NCI-H146 treated with DMSO at 0.1 percent for 48 hours (cell line): ENCODE data around the gene EIPR1.

Source experiments
- DNase-seq: peaks from one replicate; lab custom pipeline; 2025; ENCODE audit not compliant: unreplicated experiment; lab: John Stamatoyannopoulos, UW

Gene EIPR1

DNA sequence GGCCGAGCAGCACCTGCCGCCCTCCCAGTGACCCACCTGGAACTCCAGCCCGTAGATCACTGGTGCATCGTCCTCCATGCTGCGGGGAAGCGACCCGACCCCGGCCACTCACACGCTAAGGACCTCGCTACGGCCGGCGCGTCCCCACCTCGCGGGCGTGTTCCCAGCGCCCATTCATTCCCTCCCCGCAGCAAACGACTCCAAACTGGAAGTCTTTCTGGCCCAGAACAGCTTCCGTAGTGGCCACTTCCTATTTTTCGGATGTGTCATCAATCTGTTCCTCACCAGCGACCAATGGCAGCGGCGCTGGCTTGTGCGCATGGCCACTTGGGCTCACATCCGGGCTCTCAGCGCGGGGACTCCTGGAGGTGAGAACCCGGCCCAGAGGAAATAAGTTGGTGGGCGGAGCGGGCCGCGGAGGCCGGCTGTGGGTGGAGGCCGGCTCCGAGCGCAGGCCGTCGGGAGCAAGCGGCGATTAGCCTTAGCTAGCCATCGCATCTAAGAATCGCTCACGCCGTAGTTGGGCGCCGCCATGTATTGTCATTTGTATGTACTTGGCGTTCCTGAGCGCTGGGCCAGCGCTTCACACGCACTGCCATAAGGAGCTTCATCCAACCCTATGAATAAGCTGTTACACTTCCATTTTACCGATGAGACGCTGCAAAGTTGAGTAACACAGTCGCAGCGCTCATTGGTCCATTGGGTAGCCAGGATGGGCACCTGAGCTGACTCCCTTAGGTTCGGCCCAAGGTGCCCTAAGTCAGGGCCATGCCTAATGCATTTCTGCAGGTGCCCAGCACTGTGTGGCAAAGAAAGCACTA is at the start of gene EIPR1:
Gene EIPR1, minus strand, starts transcription at position 207 of the 821 bp plus-strand sequence. Its CDS starts 129 bp downstream, at position 78.
- peak; percentile 94 for DNase-seq

DNA sequence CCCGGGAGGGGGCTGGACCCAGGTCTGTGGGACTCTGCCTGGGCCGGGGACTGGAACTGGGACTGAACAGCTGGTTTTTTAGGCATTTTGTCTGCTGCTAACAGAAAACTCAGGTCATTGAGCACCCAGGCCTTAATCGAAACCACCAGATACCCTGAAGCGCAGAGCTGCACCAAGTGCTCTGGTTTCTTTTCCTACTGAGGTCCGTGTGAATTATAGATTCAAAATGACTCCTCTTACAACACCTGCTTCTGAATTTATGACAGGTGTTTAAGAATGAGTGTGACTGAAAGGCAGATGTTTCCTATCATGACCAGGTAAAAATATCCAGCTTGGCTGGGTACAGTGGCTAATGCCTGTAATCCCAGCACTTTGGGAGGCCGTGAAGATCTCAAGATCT is 49.7 kb upstream of the EIPR1 start:
- no peak for DNase-seq

DNA sequence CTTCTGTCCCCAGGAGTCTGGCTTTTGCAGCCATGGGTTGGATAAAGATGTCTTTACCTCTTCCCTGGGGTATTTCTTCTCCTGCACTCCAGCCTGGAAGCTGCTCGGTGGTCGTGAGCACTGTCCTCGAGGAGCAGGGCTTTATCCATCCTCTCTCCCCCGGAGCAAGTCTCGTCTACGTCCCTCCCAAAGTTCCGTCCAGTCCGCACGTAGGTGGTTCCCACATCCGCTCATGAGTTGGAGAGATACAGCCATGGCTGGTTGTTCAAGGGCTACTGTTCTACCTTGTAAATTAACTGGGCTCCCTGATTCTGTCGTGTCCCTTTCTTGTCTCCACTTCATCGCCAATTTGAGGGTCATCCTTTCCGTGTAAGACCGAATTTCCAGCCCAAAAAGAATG is 49.0 kb upstream of the EIPR1 start:
- DNase-seq = no peak

DNA sequence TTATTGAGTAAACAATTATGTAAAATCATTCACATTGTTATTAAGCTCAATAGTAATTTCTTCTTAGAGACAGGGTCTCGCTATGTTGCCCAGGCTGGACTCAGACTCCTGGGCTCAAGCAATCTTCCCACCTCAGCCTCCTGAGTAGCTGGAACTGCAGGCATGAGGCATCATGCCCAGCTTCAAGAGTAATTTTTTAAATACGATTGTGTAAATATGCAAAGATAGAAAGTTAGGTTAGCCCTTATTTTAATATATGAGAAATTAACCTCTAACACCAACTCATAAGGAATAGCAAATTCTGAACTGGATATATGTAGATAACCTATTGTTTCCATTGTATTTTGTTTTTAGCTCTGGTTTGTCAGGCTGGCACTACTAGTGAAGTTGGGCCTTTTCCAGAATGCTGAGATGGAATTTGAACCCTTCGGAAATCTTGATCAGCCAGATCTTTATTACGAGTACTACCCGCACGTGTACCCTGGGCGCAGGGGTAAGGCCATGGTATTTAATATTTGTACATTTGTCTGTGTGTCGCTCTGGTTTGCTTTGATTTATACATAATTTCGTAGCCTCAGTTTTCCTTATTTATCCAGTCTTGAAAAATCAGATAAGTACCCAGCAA is 46.7 kb upstream of the EIPR1 start:
- no peak for DNase-seq

DNA sequence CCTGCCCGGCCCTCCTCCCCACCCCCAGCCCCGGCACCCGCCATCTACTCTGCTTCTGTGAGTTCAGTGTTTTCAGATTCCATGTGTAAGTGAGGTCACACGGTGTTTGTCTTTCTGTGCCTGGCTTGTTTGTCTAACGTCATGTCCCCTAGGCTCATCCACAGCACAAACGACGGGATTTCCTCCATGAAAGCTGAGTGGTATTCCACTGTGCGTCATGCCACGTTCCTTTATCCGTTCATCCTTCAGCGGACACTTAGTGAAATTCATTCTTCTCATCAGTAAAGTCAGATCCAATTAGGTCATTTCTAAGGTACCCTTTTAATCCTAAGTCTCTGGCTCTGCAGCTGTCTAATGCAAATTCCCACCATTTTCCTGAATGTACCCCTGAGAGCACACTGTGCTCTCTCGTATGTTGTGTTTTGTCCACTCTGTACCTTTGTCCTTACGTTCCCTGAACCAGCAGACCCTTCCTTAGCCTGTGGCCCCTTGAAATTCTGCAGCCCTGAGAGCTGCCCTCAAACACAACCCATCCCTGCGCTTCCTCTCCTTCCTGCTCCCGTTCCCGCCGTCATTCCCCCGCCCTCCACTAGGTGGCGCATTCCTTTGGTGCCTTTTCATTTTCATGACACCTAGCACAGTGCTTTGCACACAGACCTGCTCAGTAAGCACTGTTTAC is 46.0 kb upstream of the EIPR1 start:
- DNase-seq = no peak

DNA sequence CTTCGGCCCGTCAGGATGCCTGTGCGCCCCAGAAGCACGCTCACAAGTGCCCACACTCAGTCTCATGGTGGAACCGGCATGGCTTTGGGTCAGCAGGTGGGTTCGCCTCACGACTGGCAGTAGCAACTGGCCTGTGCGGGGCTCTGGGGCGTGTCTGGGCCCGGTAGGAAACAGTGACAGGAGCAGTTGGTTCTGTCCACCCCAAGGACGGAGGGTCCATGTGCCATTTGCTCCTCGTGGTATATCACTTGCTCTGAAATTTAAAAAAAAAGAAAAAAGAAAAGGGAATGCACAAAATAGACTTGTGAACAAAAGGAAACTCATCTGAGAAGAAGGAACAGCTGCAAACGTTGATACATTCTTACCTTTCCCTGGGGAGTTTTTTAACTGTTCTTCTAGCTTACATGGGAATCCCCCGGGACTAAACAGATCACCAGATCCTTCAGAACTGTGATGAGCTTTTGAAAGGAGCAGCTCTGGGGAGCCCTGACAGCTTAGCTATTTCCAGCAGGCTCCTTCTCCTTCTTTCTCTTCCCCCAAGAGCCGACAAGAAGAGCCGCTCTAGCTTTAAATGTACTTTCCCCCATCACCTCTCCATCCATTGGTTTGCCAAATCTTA is 44.7 kb upstream of the EIPR1 start:
- no peak for DNase-seq

DNA sequence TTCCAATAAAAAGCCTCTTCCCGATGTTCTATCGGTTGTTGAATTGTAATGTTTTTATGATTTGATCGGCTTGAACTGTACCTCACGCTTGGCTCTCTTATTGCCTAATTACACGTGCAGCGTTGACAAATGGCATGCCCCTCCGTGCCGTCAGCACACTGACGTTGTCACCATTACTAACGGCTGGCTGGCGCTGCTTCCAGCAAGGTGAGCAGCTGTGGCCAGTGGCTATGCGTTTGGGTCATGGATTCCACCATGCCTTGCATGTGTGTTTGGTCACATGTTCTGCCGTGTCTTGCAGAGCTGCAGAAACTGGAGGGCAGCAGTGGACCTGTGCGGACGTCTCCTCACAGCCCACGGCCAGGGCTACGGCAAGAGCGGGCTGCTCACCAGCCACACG is 44.0 kb upstream of the EIPR1 start:
- no peak for DNase-seq

DNA sequence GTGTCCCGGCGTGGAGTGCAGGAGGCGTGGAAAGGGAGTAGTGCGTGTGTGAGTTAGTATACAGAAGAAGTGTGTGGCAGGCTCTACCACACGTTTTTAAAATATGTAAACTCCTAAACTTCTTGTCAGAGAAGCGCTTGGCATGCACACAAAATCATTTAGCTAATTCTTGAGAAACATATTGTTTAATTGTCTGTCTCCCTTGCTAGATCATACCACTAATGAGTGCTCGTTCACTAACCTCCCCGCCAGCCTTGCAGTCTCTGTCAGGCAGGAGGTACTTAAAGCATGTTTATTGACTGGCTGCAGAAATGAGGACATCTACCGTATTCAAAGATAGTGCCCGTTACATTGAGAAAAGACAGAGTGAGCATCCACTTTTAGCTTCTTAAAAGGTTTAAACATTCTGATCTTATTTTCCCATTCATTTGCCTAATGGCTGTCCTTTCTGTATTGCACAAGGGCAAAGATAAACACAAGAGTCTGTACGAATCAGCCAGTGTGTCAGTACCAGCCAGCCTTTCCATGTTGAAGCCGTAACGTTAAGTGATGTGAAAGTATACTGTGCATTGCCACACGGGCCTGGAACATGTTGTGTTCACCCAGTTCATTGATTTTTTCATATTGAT is 43.3 kb upstream of the EIPR1 start:
- DNase-seq = no peak

DNA sequence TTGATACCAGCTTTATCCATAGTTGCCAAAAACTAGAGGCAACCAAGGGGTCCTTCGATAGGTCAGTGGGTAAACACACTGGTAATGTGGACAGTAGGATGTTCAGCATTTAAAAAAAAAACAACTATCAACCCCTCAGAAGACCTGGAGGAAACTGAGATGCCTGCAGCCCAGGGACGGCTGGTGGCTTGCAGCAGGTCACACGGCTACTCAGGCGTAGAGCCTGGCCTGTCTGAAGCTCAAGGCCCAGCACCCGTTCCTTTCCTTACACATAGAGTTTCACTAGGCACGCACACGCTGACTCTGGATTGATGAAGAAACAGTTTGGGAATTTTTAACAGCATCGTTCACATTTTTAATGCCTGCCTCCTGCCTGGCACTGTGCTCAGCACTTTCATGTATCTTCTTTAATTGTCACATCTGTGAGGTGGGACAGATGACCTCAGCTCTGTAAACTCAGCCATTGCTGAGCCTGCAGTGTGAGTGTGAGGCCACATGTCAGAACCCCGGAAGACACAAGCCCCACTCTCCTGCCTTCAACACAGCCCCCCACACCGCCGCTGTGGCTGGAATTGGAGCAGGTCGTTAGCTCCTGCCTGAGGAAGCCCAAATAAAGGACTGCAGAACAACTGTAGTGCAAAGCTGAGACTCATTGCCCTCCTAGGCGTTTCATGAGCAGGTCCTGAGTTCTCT is 42.6 kb upstream of the EIPR1 start:
- no peak for DNase-seq

DNA sequence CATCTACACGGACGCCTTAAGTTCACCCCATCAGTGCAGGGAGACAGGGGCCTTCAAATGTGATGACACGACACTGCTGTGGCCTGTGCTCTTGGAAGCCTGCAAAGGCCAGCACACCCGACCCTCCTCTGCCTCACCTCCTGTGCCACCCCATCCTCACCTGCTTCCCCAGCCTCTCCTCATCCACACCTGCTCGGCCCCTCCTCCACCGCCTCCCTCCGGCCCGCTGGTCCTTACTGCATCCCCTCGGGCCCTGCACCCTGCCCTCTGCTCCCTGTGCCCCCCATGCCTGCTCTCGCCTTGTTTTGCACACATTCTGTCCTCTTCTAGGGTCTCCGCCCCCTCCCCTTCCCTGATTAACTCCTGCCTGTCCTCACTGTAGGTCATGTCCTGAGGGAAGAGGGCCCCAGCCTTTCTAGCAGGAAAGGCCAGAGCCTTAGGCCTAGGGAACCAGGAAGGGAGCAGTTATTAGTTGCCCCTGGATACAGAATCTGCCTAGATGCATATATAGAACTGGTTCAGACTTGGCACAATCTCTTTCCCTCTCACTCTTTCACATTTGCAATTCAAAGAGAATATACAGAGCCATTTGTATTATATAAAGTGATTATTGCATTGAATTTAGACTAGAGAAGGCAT is 41.3 kb upstream of the EIPR1 start:
- no peak for DNase-seq

DNA sequence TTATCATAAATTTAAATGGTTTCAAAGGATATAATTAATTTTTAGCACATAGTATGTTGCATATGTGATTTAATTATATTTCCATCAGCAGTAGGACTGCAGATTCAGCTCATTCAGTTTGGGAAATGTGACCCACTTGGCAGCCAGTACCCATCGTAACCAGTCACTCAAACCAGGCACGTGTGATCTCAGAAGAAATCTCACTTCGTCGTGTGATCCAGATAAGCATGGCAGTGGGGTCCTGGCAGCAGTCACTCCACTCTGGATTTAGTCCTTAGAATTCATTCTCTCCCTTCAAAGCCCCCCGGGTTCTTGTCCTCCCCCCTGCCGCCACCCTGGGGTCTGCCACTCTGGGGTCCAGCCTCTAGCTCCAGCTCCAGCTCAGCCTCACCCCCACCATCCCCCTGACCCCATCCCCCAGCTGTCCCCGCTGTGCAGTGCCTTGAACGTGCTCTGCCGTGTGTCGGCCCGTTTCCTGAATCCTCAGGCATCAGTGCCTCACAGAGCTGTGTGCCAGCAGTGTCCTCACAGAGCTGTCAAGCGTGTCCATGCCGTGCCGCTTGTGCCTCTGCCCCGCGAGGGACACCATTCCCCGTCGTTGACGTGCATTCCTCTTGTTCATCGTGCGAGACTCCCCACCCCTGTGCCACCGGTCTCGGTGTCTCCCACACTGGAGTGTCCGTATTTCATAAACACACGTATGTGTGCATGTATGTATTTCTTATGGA is 36.7 kb upstream of the EIPR1 start:
- no peak for DNase-seq

DNA sequence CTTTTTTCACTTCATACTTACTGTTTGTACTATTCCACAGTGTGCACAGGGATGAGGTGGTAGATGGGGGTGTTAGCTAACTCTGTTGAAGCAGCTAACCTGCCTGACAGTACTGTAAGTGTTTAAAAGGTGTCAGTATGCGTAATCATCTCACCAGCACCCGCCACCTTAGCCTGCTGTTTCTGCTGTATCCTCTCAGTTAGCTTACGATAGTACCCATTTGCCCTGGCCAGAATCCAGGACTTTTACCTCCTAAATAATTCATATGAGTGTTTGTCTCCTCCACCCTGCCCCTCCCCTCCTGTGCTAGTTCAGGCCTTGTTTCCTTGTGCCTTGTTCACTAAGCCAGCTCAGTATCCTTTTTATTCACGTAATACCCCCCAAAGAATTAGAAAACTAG is 36.1 kb upstream of the EIPR1 start:
- no peak for DNase-seq

DNA sequence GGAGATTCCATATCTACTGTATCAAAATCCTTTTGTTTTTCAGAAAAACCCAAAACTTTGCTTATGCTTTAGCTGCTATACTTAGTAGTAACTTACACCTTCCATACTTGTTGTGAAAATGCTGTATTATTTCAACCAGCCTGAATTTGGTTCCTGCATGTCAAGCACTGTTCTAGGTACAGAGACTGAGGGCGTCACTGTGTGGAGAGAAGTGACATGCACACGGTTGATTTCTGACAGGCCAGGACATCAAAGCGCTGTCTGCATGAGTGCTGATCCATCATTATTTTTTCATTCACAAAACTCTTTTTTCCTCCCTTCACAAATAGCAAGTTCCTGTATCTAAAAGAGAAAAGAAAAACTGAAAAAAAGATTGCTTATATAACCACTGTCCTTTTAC is 33.5 kb upstream of the EIPR1 start:
- DNase-seq = no peak

DNA sequence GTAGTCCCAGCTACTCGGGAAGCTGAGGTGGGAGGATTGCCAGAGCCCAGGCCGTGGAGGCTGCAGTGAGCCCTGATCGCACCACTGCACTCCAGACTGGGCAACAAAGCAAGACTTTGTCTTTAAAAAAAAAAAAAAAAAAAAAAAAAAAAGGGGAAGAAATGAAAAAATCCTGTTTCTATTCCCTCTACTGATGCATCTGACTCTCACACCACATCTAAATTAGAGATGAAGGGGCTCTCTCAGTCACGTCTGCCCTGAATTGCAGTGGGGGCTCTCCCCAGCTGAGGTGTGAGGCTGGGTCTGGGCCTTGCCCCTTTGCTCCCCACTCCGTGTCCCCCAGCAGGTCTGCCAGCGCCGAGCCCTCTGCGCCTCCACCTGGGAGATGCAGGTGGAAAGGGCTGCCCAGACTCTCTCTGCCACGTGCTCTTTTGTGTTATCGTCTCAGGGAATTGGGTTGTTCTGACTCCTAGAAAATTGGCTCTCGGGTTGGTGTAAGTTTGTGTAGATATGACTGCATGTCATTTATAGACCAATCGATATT is 32.1 kb upstream of the EIPR1 start:
- DNase-seq = no peak

DNA sequence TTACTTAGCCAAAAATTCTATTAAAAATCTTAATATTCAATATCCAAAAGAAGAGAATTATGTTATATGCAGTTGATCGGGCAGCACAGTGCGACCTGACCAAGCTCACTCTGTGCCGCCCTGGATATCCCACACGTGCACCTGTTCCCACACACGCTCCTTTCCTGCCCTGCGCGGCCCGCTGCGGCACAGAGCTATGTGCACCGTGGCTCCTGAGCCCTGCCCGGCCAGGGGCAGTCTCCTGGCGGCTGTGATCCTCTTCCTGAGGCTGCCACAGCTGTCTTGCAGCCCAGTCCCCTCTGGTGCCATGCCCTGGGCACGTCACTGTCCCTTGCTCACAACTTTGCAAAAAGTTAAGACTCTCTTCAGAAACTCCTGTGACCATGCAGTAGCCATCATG is 31.2 kb upstream of the EIPR1 start:
- DNase-seq = no peak

DNA sequence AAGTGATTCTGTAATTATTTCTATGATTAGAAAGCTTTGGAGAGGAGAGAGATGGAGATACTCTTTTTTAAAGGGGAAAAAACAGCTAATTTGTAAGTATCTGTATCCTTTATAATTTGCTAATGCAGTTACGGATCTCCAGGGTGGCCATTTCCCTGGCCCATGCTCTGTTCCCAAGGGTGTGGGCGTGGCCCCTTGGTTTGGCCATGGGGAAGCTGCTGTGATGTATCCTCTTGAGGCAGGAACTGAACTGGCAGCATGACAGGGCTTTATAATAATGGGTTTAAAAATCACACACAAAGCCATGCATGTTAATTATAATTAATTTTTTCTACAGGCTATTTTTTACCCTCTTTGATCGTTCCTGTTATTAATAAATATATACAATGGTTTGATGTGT is 28.9 kb upstream of the EIPR1 start:
- no peak for DNase-seq

DNA sequence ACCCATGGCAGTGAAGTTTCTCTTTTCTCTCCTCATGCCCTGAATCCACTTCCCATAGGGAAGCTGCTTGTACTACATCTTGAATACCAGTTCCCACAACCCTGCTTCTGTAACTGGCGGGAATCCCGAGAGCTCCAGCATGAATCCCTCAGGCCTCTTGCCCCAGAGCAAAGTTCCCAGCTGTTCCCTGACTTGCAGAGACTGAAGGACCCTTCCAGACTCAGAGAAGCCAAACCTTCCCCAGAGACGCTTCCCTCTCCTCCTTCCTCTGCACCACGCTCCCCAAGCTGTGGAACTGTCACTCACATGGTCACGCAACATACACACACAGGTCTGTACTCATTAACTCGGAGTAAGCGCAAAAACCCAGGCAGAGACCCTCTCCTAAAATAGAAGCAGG is 28.3 kb upstream of the EIPR1 start:
- no peak for DNase-seq

DNA sequence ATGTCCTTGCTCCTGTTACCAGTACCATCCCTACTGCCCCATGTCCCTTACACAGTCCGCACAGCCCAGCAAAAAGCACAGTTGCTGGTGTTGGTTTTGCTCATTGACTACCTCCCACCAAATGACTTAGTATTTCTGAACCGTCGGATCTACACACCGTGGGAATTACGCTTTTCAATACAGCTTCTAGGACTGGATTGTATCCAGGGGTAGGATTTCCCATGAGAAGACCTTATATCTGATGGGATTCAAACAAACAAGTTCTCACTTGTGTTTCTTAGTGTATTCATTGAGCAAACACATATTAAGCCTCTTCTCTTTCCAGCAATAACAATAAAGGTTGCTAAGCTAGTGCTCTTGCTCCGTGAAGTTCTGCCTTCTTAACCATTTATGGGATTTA is 27.7 kb upstream of the EIPR1 start:
- no peak for DNase-seq

DNA sequence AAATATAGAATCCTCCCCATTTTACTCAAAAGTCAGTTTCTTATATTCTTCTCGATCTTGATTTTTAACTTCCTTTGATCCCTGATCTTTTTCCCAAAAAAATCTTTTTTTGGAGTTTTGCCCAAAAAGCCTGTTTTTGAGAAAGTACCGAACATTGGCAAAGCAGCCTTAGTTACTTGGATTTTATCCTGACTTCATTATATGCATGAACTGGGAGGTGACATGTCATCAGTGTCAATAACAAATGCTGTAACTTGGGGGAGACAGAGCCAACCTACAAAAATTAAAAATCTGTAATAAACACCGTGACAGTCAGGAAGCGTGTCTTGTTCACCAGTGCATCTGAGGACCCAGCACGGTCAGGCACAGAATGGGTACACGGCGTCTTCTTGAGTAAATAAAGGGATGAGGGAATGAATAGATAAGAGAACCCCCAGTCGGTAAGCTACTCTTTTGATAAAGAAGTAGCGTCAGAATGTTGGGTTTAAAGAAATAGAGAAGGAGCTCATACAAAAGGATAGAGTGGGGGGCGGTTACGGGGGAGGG is 26.8 kb upstream of the EIPR1 start:
- no peak for DNase-seq
